H1 (cell line): ENCODE data around the gene SLC12A8. TPM values are rescaled to one million over a fixed set of nuclear protein-coding genes. Genes with fewer than 3 reads are reported as not detected.

Source experiments
- TCF12 ChIP-seq: IDR thresholded peaks from 2 replicates; pipeline ENCODE4 v1.6.1; 2011; ENCODE audit warnings: low read depth, mild to moderate bottlenecking, low read length
- polyA plus RNA-seq, 7 experiments: library from polyadenylated mRNA; depleted of rRNA in 3 of 7; stranded (reverse) in 5 of 7; unstranded in 2 of 7; fragments of >200 nt in 5 of 7; fragments of 200-250 nt in 2 of 7; gene quantifications; 1 replicate in 5 of 7; 2 replicates in 1 of 7; 4 replicates in 1 of 7; pipeline versions ENCODE4 v1.2.1 to v1.2.3, GENCODE V29; 2011 to 2013; ENCODE audit warnings: missing spikeins in 2 of 7, mixed read lengths in 2 of 7
- total RNA-seq: library from RNA; stranded (reverse); fragmentation: NEBNext Ultra II Directional; extraction: Animal tissue kit (Norgen Biotek cat#: 25700); gene quantifications from 2 replicates; pipeline ENCODE4 v1.2.1, GENCODE V29; 2021

SLC12A8 gene
- total and polyA plus RNA-seq, 2 of the 8 experiments (the other 6 are each of a cell fraction or from before 2014, with no cell fraction given), result 13.7 to 14.4 TPM

- TF ChIP-seq TCF12, result no peak
Observed at GRCh38 chr3:125118600-125118999, 93.9 kb downstream of the SLC12A8 start (continued).
